Measurements from ENCODE around the gene TBC1D5.
"Not testable (repeated sequence)": the region's sequence is repeated elsewhere in the genome, so short reads cannot be mapped to it uniquely, and the experiment has no call there.

The TBC1D5 gene

DNA sequence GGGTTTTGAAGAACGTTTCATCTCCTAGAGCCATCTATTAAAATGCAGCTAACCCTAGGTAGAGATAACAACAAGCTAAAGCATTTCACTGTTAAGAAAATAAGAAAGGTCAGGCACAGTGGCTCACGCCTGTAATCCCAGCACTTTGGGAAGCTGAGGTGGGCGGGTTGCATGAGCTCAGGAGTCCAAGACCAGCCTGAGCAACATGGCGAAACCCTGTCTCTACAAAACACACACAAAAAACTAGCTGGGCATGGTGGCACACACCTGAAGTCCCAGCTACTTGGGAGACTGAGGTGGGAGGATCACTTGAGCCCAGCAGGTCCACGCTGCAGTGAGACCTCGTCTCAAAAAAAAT lies 5.4 kb upstream of the TBC1D5 start:
- no peak for DNase-seq (ENCODE audit: low read depth)

DNA sequence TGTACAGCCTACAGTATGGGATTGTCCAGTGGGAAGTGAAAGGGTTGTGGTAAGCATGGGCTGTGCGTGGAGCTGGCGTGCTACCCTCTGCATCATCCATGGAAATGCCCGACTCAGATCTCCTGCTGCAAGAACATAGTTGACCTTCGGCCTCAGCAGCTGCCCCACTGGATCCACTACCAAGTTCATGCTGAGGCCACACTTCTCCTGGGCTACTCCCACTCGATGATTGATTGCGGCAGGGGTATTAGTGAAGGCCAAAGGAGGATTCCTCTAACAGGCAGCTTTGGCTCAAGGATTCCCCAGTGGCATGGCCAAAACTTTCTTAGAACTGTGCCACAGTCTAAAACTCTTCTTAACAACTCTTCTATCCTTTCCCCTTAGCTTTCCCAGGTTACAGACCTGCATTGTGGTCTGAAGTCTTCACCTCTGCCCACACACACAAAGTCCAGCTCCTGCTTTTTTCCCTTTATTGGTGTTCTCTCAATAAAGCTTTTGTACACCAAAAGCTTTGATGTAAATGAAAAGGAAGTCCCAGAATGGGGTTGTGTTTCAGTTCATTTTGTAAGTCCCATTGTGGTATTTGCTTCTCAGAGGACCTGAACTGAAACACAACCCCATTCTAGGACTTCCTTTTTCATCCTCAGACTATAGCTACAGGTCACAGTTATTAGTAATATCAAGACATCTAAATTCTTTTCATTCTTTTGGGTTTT lies 4.9 kb upstream of the TBC1D5 start:
- DNase-seq (ENCODE audit: low read depth), result no peak

- DNase-seq (ENCODE audit: low read depth), result no peak
Measured at GRCh38 chr3:17745894-17746293, 3.5 kb upstream of the TBC1D5 start.

DNA sequence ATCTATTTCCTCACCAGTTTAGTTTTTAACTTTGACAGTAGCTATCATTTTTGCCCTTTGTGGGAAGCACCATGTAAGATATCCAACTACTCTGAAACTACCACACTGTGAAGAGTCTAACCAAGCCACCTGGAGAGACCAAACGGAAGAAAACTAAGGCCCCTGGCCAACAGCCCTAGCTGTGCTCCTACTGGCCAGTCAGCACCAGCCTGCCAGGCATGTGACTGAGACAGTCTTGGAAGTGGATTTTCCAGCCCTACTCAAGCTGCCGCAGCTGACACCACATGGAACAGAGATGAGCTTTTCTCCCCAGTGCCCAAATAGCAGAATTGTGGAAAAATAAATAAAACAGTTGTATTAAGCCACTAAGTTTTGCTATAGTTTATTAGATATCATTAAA lies 2.9 kb upstream of the TBC1D5 start:
- no peak for DNase-seq (ENCODE audit: low read depth)

DNA sequence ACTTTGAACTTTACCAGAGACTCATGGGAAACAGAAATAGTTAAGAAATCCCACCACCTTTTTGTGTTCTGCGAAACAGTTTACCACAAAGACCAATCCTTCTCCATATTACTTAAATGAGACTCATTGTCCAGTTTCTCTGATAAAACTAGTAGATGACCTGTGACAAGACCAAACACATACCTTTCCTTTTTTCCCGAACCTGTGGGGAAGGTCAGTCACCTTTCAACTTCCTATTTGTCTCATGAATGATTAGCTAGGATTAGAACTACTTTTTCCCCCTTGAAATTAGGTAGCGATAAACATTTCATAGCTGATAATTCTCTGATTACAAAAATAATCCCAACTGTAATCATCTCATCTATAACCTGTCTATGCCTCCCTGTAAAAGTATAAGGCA lies 2.3 kb upstream of the TBC1D5 start:
- no peak for DNase-seq (ENCODE audit: low read depth)

DNA sequence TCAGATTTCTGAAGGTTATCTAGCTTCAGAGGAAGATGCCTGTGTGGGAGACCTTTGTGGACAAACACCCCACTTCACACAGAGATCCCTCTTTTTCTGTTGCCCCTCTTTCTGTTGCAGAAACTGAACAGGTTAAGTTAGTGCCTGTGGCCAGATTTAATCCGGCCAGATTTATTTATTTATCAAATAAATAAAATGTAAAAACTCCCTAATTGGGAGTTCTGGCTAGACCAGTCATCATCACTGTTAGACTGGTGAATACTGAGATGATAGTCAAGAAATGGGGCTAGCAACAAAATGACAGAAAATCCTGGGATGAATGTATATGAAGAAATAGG lies 1.2 kb upstream of the TBC1D5 start:
- no peak for DNase-seq (ENCODE audit: low read depth)

DNA sequence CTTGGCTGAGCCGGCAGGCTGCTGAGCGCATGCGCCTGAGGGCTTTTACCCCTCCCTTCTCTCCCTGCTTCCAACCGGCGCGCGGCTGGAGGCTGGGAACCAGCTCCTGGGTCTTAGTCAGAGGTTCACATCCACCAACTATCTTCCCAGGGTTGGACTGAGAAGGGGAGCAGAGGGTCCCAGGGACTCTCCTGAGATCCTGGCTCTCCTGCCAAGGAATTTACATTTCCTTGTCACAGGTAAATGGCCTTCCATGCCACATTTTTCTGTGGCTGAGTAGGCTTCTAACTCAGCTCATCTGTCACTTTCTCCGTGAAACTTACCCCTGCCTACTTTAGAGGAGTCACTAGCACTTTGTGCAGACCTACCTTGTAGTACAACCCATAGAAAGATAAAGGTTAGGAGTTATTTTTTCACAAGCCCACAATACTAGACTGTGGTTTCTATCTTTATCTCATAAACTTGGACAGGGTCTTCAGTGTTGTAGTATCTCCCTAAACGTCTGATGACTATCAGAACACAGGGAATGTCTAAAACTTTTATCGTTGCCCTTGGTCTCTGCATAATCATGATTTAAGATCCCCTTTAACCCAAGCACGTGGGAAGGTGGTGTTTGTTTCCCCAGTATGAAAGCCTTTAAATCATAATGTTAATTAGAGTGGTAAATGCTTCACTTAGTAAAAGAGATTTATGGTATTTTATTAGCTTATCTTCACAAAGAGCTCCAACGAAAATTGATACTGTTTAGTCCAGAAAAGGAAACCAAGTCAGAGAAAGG lies 638 bp upstream of the TBC1D5 start:
- no peak for DNase-seq (ENCODE audit: low read depth)

GRCh38 chr3:17741621-17742101 lies 770 bp downstream of the TBC1D5 start:
- no peak for DNase-seq (ENCODE audit: low read depth)

- no peak for DNase-seq (ENCODE audit: low read depth)
Measured at GRCh38 chr3:17740721-17741141, 1.7 kb downstream of the TBC1D5 start.

- DNase-seq (ENCODE audit: low read depth), result no peak
Measured at GRCh38 chr3:17738921-17739320, 3.5 kb downstream of the TBC1D5 start.

GRCh38 chr3:17738219-17738618 lies 4.2 kb downstream of the TBC1D5 start:
- DNase-seq (ENCODE audit: low read depth), result no peak

DNA sequence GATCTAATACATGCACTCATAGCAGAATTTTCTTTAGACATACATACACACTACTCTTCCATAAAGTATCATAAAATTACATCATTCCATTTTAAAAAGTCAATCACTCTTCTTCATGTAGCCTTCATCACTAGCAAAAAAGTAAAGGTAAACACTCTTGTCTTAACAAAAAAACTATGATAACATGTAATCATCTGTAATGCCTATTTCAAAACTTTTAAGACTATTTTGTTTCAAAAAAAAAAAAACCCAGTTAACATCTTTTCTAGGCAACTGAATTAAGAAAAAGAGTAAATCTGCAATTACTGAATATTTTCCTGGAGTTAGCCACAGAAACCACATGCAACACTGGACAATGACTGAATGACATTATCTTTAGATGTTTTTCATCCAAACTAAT lies 4.8 kb downstream of the TBC1D5 start:
- no peak for DNase-seq (ENCODE audit: low read depth)

DNA sequence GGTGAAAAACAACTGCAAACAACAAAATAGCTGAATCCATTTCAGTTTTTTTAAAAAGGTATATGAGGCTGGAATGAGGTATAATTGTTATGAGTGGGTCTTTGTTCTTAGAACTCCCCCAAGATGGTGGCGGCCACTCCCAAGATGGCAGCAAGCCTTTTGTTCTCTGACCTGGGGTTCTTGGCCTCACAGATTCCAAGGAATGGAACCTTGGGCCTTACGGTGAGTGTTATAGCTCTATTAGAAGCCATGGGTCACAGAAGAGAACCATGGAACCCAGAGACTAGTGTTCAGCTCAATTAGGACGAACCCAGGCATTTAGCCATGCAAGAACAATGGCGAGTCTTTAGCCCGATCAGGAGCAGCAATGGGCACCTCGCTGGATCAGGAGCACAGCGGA lies 7.1 kb downstream of the TBC1D5 start:
- DNase-seq (ENCODE audit: low read depth), result not testable (repeated sequence)

DNA sequence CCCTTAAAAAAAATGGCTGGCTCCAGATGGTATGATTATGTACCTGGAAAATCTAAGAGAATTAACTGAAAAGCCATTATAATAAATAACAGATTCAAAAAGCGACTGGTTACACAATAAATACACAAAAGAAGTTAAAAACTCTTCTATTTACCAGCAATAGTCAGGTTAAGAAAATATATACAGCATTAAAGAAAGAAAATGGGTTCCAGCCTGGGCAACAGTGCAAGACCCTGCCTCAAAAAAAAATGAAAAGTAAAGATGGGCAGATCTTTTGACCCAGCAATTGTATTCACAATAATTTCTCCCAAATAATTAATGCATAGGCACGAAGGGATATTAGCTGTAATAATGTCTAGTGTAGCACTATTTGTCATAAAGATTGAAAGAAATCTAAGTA lies 8.7 kb downstream of the TBC1D5 start:
- no peak for DNase-seq (ENCODE audit: low read depth)

- DNase-seq (ENCODE audit: low read depth), result no peak
Measured at GRCh38 chr3:17733215-17733614, 9.2 kb downstream of the TBC1D5 start.

DNA sequence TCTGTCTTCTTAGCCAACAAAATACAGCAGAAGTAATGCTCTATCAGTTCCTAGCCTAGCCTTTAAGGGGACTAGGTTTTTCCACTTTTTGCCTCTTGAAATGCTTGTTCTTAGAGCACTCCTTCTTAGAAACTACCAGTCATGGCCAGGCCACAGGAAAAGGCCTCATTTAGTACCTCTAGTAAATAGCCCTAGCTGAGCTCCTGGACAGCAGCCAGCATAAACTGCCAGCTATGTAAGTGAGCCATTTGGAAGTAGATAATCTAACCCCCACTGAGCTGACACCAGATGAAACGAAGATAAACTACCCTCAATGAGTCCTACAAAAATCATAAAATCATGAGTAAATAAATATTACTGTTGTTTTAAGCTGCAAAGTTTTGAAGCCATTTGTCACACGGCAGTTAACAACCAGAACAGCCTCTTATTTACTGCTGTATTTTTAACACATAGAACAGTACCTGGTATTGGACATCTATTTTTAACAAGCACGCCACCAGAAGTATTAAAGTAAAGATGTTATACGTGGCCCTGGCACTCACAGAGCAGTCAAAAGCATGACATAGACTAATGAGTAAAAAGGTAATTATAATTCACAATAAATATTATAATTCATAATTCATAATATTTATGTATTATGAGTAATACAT lies 12.0 kb downstream of the TBC1D5 start:
- DNase-seq (ENCODE audit: low read depth), result no peak

DNA sequence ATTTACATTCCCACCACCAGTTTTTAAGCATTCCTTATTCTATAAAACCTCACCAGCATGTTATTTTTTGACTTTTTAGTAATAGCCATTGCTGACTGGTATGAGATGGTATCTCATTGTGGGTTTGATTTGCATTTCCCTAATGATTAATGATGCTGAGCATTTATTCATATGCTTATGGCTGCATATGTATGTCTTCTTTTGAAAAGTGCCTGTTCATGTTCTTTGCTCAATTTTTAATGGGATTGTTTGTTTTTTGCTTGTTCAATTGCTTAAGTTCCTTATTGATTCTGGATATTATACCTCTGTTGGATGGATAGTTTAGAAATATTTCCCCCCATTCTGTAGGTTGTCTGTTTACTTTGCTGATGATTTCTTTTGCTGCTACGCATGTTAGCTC lies 16.1 kb downstream of the TBC1D5 start:
- DNase-seq (ENCODE audit: low read depth), result no peak

- not testable (repeated sequence) for DNase-seq (ENCODE audit: low read depth)
Measured at GRCh38 chr3:17725844-17726243, 16.6 kb downstream of the TBC1D5 start.

DNA sequence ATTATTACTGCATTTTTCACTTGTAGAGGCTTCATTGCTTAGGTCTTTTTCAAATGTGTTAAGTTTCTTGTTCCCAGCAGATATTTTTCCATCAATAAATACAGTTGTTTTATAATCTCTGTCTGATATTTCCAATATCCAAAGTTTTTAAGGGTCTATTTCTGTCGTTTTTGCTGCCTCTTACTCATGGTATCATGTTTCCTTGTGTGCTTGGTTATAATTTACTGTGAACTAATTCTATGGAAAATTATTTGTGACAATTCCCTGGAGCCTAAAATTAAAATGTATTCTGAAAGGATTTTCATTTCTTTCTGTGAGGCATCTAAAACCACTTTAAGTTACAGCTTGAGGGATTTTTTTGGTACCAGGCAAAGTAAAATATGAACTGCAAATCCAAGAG lies 17.5 kb downstream of the TBC1D5 start:
- DNase-seq (ENCODE audit: low read depth), result no peak

DNA sequence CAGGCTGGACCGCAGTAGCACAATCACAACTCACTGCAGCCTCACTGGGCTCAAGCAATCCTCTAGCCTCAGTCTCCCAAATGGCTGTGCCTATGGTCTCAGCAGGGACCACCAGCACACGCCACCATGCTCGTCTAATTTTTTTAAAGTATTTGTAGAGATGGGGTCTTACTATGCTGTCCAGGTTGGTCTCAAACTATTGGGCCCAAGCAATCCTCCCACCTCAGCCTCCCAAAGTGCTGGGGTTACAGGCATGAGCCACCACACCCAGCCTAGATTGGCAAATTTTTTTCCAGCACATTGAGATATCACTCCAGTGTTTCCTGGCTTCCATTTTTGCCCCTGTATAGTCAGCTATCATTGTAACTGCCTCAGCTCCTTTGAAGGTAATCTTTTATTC lies 18.3 kb downstream of the TBC1D5 start:
- DNase-seq (ENCODE audit: low read depth), result no peak

- no peak for DNase-seq (ENCODE audit: low read depth)
Measured at GRCh38 chr3:17717411-17717810, 25.0 kb downstream of the TBC1D5 start.

- no peak for DNase-seq (ENCODE audit: low read depth)
Measured at GRCh38 chr3:17714473-17714872, 28.0 kb downstream of the TBC1D5 start.

GRCh38 chr3:17709236-17709810 lies 33.1 kb downstream of the TBC1D5 start:
- no peak for DNase-seq (ENCODE audit: low read depth)
